ENCODE measurements around the gene TMTC4. TPM values are rescaled to one million over a fixed set of nuclear protein-coding genes. Genes with fewer than 3 reads are reported as not detected.

Gene TMTC4
- total RNA-seq, 4 donors from 2014 or later = 6.5 to 10.6 (median 7.7) TPM

GRCh38 chr13:100564444-100565223 lies 110.0 kb downstream of the TMTC4 start:
- in situ Hi-C loops (cut with MboI; ENCODE audit: low sequenced_read_pairs in 4 of 4) = no loop called here
- H3K9me3 ChIP-seq = no peaks in the 10 kb centered on the region
- H3K4me3 ChIP-seq = no peak overlapping the region
- DNase-seq = no peak
- no peaks in the 10 kb centered on the region for H3K36me3 ChIP-seq
- H3K27ac ChIP-seq = no peak overlapping the region
- H3K4me1 ChIP-seq = peaks cover 8 to 13% of the 10 kb centered on the region in 2 donors
- H3K27me3 ChIP-seq = no peaks in the 10 kb centered on the region
- TF ChIP-seq POLR2A (IDR thresholded peaks at IDR 0.05) (no peak), CTCF (IDR thresholded peaks at IDR 0.05 in 4 of 5, conservative IDR thresholded peaks at IDR 0.05 in 1 of 5) (no peak)
- no peak for ATAC-seq
- intact Hi-C loops (cut with DNase I; ENCODE audit: low total_unique reads) = no loop called here

- H3K4me3 ChIP-seq = no peak overlapping the region
- H3K27me3 ChIP-seq = no peaks in the 10 kb centered on the region
- DNase-seq = no peak
- in situ Hi-C loops (cut with MboI; ENCODE audit: low sequenced_read_pairs in 4 of 4) (no loop called here), intact Hi-C loops (cut with DNase I; ENCODE audit: low total_unique reads) (no loop called here)
- H3K4me1 ChIP-seq = peaks cover 8 to 13% of the 10 kb centered on the region in 2 donors
- no peaks in the 10 kb centered on the region for H3K36me3 ChIP-seq
- TF ChIP-seq CTCF (IDR thresholded peaks at IDR 0.05 in 4 of 5, conservative IDR thresholded peaks at IDR 0.05 in 1 of 5) (no peak), POLR2A (IDR thresholded peaks at IDR 0.05) (no peak)
- no peak for ATAC-seq
- no peaks in the 10 kb centered on the region for H3K9me3 ChIP-seq
- no peak overlapping the region for H3K27ac ChIP-seq
Measured at GRCh38 chr13:100563779-100564178, 110.8 kb downstream of the TMTC4 start.

GRCh38 chr13:100561599-100562204 lies 112.9 kb downstream of the TMTC4 start:
- intact Hi-C loops (cut with DNase I; ENCODE audit: low total_unique reads) = no loop called here

GRCh38 chr13:100561158-100561499 lies 113.5 kb downstream of the TMTC4 start:
- Histone ChIP-seq H3K27me3 (no peaks in the 10 kb centered on the region), H3K4me1 (peaks cover 8 to 13% of the 10 kb centered on the region in 2 donors), H3K9me3 (no peaks in the 10 kb centered on the region), H3K36me3 (no peaks in the 10 kb centered on the region), H3K27ac (peak overlapping the region in 3 of 4 donors; percentile 50 to 76 (median 60)), H3K4me3 (no peak overlapping the region)
- in situ Hi-C loops (cut with MboI; ENCODE audit: low sequenced_read_pairs in 4 of 4) (no loop called here), intact Hi-C loops (cut with DNase I; ENCODE audit: low total_unique reads) (no loop called here)
- DNase-seq = no peak
- TF ChIP-seq CTCF (IDR thresholded peaks at IDR 0.05 in 4 of 5, conservative IDR thresholded peaks at IDR 0.05 in 1 of 5) (no peak), POLR2A (IDR thresholded peaks at IDR 0.05) (no peak)
- ATAC-seq = no peak

More at GRCh38 chr13:100561599-100562204, 112.9 kb downstream of the TMTC4 start:
- in situ Hi-C loops (cut with MboI; ENCODE audit: low sequenced_read_pairs in 4 of 4) = no loop called here
- Histone ChIP-seq H3K9me3 (no peaks in the 10 kb centered on the region), H3K27ac (no peak overlapping the region), H3K4me1 (peaks cover 8 to 13% of the 10 kb centered on the region in 2 donors), H3K36me3 (no peaks in the 10 kb centered on the region), H3K27me3 (no peaks in the 10 kb centered on the region), H3K4me3 (no peak overlapping the region)
- no peak for ATAC-seq
- no peak for DNase-seq
- TF ChIP-seq POLR2A (IDR thresholded peaks at IDR 0.05) = no peak
- no peak for TF ChIP-seq CTCF (IDR thresholded peaks at IDR 0.05 in 4 of 5, conservative IDR thresholded peaks at IDR 0.05 in 1 of 5)

Data from gastrocnemius medialis (tissue), 4 donors.